IMR-90 (cell line): ENCODE measurements around the gene BBS5. TPM values are rescaled to one million over a fixed set of nuclear protein-coding genes. Genes with fewer than 3 reads are reported as not detected.

Source experiments
- ATAC-seq: fragments of 200-7000 bp; cut with Tn5 transposase; 2 replicates; pipeline ENCODE4 v1.9.1; 2020; ENCODE audit warnings: low read depth, mild to moderate bottlenecking, moderate library complexity
- BruUV-seq: library from RNA; stranded (reverse); fragments of 400-500 nt; replicated peaks from 2 replicates; lab custom pipeline; 2021; lab: Mats Ljungman, UMichigan
- CTCF ChIA-PET: fragments of 300-600 bp; formaldehyde crosslinking; extraction: SDS; loops from one replicate; lab custom pipeline; 2021; ENCODE audit warnings: antibody characterized with exemption; lab: Yijun Ruan, JAX
- POLR2A ChIA-PET: fragments of 300-600 bp; sonication (Branson Sonifier 250); formaldehyde crosslinking; loops from one replicate; lab custom pipeline; 2022; ENCODE audit warnings: antibody characterized with exemption; ENCODE audit not compliant: unreplicated experiment; lab: Charles Lee
- DNase-seq: peaks from one replicate; pipeline ENCODE4 v3.0.0; 2013
- H2AFZ ChIP-seq: replicated peaks from 2 replicates; pipeline ENCODE3; 2013; ENCODE audit warnings: low read length, mild to moderate bottlenecking; ENCODE audit not compliant: poor library complexity
- H2AK5ac ChIP-seq: 2 replicates; pipeline ENCODE4 v1.6.1; 2013; ENCODE audit warnings: low read depth, low read length, inconsistent platforms
- H2AK9ac ChIP-seq: replicated peaks from 2 replicates; pipeline ENCODE3; 2013; ENCODE audit warnings: mild to moderate bottlenecking, low read depth, low read length, moderate library complexity; ENCODE audit not compliant: poor library complexity
- H2BK120ac ChIP-seq: 2 replicates; pipeline ENCODE4 v1.6.1; 2013; ENCODE audit warnings: low read depth, low read length, inconsistent platforms
- H2BK15ac ChIP-seq: 3 replicates; pipeline ENCODE4 v1.6.1; 2013; ENCODE audit warnings: low read depth, low read length, inconsistent platforms
- H2BK20ac ChIP-seq: 2 replicates; pipeline ENCODE4 v1.6.1; 2013; ENCODE audit warnings: low read depth, mild to moderate bottlenecking, inconsistent platforms, low read length, moderate library complexity
- H2BK5ac ChIP-seq: 2 replicates; pipeline ENCODE4 v1.6.1; 2013; ENCODE audit warnings: mild to moderate bottlenecking, low read depth, low read length, inconsistent platforms; ENCODE audit not compliant: poor library complexity, severe bottlenecking
- H3K14ac ChIP-seq: replicated peaks from 2 replicates; pipeline ENCODE4 v1.6.1; 2013; ENCODE audit warnings: low read depth, low read length, inconsistent platforms
- H3K18ac ChIP-seq: 2 replicates; pipeline ENCODE4 v1.6.1; 2013; ENCODE audit warnings: low read depth, low read length, control low read depth
- H3K23ac ChIP-seq: 2 replicates; pipeline ENCODE4 v1.6.1; 2013; ENCODE audit warnings: low read depth, low read length, inconsistent platforms
- H3K27ac ChIP-seq: 2 replicates; pipeline ENCODE4 v1.5.1; 2013; ENCODE audit warnings: mild to moderate bottlenecking, control low read depth, low read length; ENCODE audit not compliant: insufficient read depth
- H3K27me3 ChIP-seq: 2 replicates; pipeline ENCODE4 v1.6.1; 2013; ENCODE audit warnings: low read length; ENCODE audit not compliant: control insufficient read depth, insufficient read depth
- H3K36me3 ChIP-seq: 2 replicates; pipeline ENCODE4 v1.6.1; 2013; ENCODE audit warnings: low read length, mixed read lengths; ENCODE audit not compliant: control insufficient read depth, insufficient read depth
- H3K4ac ChIP-seq: 2 replicates; pipeline ENCODE4 v1.6.1; 2013; ENCODE audit warnings: low read depth, low read length, inconsistent platforms
- H3K4me1 ChIP-seq: 2 replicates; pipeline ENCODE4 v1.6.1; 2013; ENCODE audit warnings: low read length, mixed read lengths; ENCODE audit not compliant: control insufficient read depth, insufficient read depth
- H3K4me2 ChIP-seq: 2 replicates; pipeline ENCODE4 v1.6.1; 2013; ENCODE audit warnings: low read depth, mild to moderate bottlenecking, control low read depth, low read length, moderate library complexity
- H3K4me3 ChIP-seq: 2 replicates; pipeline ENCODE4 v1.5.1; 2013; ENCODE audit warnings: low read depth, mild to moderate bottlenecking, control low read depth, low read length, moderate library complexity; ENCODE audit not compliant: insufficient read depth
- H3K56ac ChIP-seq: 2 replicates; pipeline ENCODE4 v1.6.1; 2013; ENCODE audit warnings: low read length, inconsistent platforms; ENCODE audit not compliant: insufficient read depth; ENCODE audit errors: extremely low read depth
- H3K79me1 ChIP-seq, 2 experiments: 2 replicates each; pipeline ENCODE4 v1.6.1; 2013; ENCODE audit warnings: low read length in 2 of 2, inconsistent platforms in 1 of 2, low read depth in 1 of 2
- H3K9ac ChIP-seq: 2 replicates; pipeline ENCODE4 v1.6.1; 2013; ENCODE audit warnings: low read depth, low read length, control low read depth
- H3K9me1 ChIP-seq: 2 replicates; pipeline ENCODE4 v1.6.1; 2013; ENCODE audit warnings: low read length, inconsistent platforms; ENCODE audit not compliant: insufficient read depth
- H3K9me3 ChIP-seq: 2 replicates; pipeline ENCODE4 v1.6.1; 2013; ENCODE audit warnings: low read length; ENCODE audit not compliant: control insufficient read depth, insufficient read depth
- H4K20me1 ChIP-seq: 2 replicates; pipeline ENCODE4 v1.6.1; 2013; ENCODE audit warnings: low read length, inconsistent platforms; ENCODE audit not compliant: insufficient read depth
- H4K5ac ChIP-seq: 2 replicates; pipeline ENCODE4 v1.6.1; 2013; ENCODE audit warnings: mild to moderate bottlenecking, low read depth, low read length, control low read depth
- H4K8ac ChIP-seq, 2 experiments: 2 replicates each; pipeline ENCODE4 v1.6.1; 2013; ENCODE audit warnings: low read depth in 2 of 2, low read length in 2 of 2, control low read depth in 1 of 2, inconsistent platforms in 1 of 2
- H4K91ac ChIP-seq: 2 replicates; pipeline ENCODE4 v1.6.1; 2013; ENCODE audit warnings: low read depth, low read length, inconsistent platforms; ENCODE audit not compliant: insufficient read depth
- BHLHE40 ChIP-seq: fragments of 150-350 bp; IDR thresholded peaks from 2 replicates; pipeline ENCODE4 v1.6.1; 2016; ENCODE audit warnings: mild to moderate bottlenecking, low read depth, low read length
- CHD1 ChIP-seq: IDR thresholded peaks from 2 replicates; pipeline ENCODE4 v1.6.1; 2012; ENCODE audit warnings: low read depth, low read length, improper control_type of control experiment
- CTCF ChIP-seq: conservative IDR thresholded peaks from 2 replicates; pipeline ENCODE4 v1.5.1; 2012; ENCODE audit warnings: mild to moderate bottlenecking, low read depth, low read length, improper control_type of control experiment
- ELK1 ChIP-seq: fragments of 150-350 bp; IDR thresholded peaks from 2 replicates; pipeline ENCODE4 v1.6.1; 2016; ENCODE audit warnings: low read depth, mild to moderate bottlenecking, low read length, moderate library complexity, borderline replicate concordance
- FOS ChIP-seq: fragments of 150-350 bp; IDR thresholded peaks from 2 replicates; pipeline ENCODE4 v1.6.1; 2016; ENCODE audit warnings: low read depth, low read length
- MAFK ChIP-seq: IDR thresholded peaks from 2 replicates; pipeline ENCODE4 v1.6.1; 2012; ENCODE audit warnings: low read depth, low read length, improper control_type of control experiment
- MAZ ChIP-seq: IDR thresholded peaks from 2 replicates; pipeline ENCODE4 v1.6.1; 2012; ENCODE audit warnings: low read depth, mild to moderate bottlenecking, low read length, improper control_type of control experiment, moderate library complexity, borderline replicate concordance
- MXI1 ChIP-seq: IDR thresholded peaks from 2 replicates; pipeline ENCODE4 v1.6.1; 2012; ENCODE audit warnings: low read depth, mild to moderate bottlenecking, low read length, moderate library complexity, borderline replicate concordance
- RCOR1 ChIP-seq: IDR thresholded peaks from 2 replicates; pipeline ENCODE4 v1.6.1; 2012; ENCODE audit warnings: mild to moderate bottlenecking, low read length, improper control_type of control experiment; ENCODE audit not compliant: insufficient replicate concordance
- USF2 ChIP-seq: fragments of 150-350 bp; IDR thresholded peaks from 2 replicates; pipeline ENCODE4 v1.6.1; 2017; ENCODE audit warnings: mild to moderate bottlenecking, antibody characterized with exemption, low read length, low read depth
- dilution Hi-C: fragments of 300-500 bp; cut with HindIII; formaldehyde crosslinking; loops from one replicate; pipeline ENCODE4 v1.14.3; 2018; ENCODE audit warnings: low sequenced_read_pairs; ENCODE audit not compliant: unreplicated experiment
- in situ Hi-C: fragments of 300-500 bp; cut with MboI; formaldehyde crosslinking; loops from 3 replicates; pipeline ENCODE4 v1.14.3; 2019; ENCODE audit warnings: low sequenced_read_pairs, inconsistent platforms, mixed read lengths
- intact Hi-C: fragments of 100-400 bp; cut with micrococcal nuclease; formaldehyde crosslinking; loops from 2 replicates; pipeline ENCODE4 v1.10.0; 2022
- polyA plus RNA-seq, 3 experiments: library from polyadenylated mRNA; depleted of rRNA; stranded (reverse); fragments of >200 nt; gene quantifications; 2 replicates each; pipeline ENCODE4 v1.2.3, GENCODE V29; 2012; ENCODE audit warnings: low replicate concordance in 1 of 3
- total RNA-seq: library from RNA; depleted of rRNA; stranded (reverse); fragments of >200 nt; gene quantifications from 2 replicates; pipeline ENCODE4 v1.2.3, GENCODE V29; 2012

Gene BBS5
- total and polyA plus RNA-seq, 2 of the 4 experiments (the other 2 are of a cell fraction), result 1.4 to 4.1 TPM

- POLR2A ChIA-PET, result no interaction called here
These were observed 32.8 kb upstream of the BBS5 start for GRCh38 chr2:169446452-169446851.

More at GRCh38 chr2:169446452-169446851, 32.8 kb upstream of the BBS5 start:
- no peak overlapping the region for H4K91ac ChIP-seq
- H3K4me1 ChIP-seq, result no peaks in the 10 kb centered on the region
- H2BK15ac ChIP-seq, result no peak overlapping the region
- dilution Hi-C loops, result no loop called here
- H2BK120ac ChIP-seq, result no peak overlapping the region
- H3K36me3 ChIP-seq, result no peaks in the 10 kb centered on the region
- H3K4me3 ChIP-seq, result no peak overlapping the region
- no peak overlapping the region for H3K4ac ChIP-seq
- H3K9ac ChIP-seq, result no peak overlapping the region
- H3K4me2 ChIP-seq, result no peak overlapping the region
- intact Hi-C loops, result no loop called here
- no peak overlapping the region for H3K18ac ChIP-seq
- no peaks in the 10 kb centered on the region for H3K9me1 ChIP-seq
- no peak overlapping the region for H3K56ac ChIP-seq
- no peak overlapping the region for H2AFZ ChIP-seq
- no peak overlapping the region for H3K27ac ChIP-seq
- H3K79me1 ChIP-seq, result no peaks in the 10 kb centered on the region
- ATAC-seq (no peak), DNase-seq (no peak)
- H2BK20ac ChIP-seq, result no peak overlapping the region
- TF ChIP-seq MXI1 (no peak), USF2 (no peak), CTCF (no peak), RCOR1 (no peak), MAFK (no peak), ELK1 (no peak), MAZ (no peak), FOS (no peak), CHD1 (no peak), BHLHE40 (no peak)
- H3K23ac ChIP-seq, result no peak overlapping the region
- H4K5ac ChIP-seq, result no peak overlapping the region
- H2BK5ac ChIP-seq, result no peak overlapping the region
- BruUV-seq, result no TSS peak
- H3K14ac ChIP-seq, result no peak overlapping the region
- no peak overlapping the region for H2AK9ac ChIP-seq
- peaks cover 2% of the 10 kb centered on the region; the same call in 1 of the 2 replicates for H3K27me3 ChIP-seq
- CTCF ChIA-PET, result no interaction called here
- H4K8ac ChIP-seq, result no peak overlapping the region
- in situ Hi-C loops, result loop anchor here (25.0 kb wide), 1 partner anchor 1366 kb away; the partner anchor contains the start of gene GAD1
- H3K9me3 ChIP-seq, result no peaks in the 10 kb centered on the region
- no peaks in the 10 kb centered on the region for H4K20me1 ChIP-seq
- H2AK5ac ChIP-seq, result no peak overlapping the region
